Osteoblast (primary cell): ENCODE results near the gene PI4K2A. TPM values are rescaled to one million over a fixed set of nuclear protein-coding genes. Genes with fewer than 3 reads are reported as not detected.
A peak's percentile ranks its signal among the peaks of the same experiment; 100 is the strongest.

ENCODE experiments used
- DNase-seq: peaks from one replicate; pipeline ENCODE4 v3.0.0; 2011; ENCODE audit warnings: low spot score, mixed read lengths; ENCODE audit not compliant: insufficient read length; ENCODE audit errors: missing footprints
- H2AFZ ChIP-seq: 2 replicates; pipeline ENCODE4 v1.6.0; 2011; ENCODE audit warnings: mild to moderate bottlenecking, low read length
- H3K27ac ChIP-seq: 2 replicates; pipeline ENCODE4 v1.5.1; 2011; ENCODE audit warnings: mild to moderate bottlenecking, low read depth, low read length, moderate library complexity
- H3K27me3 ChIP-seq: 2 replicates; pipeline ENCODE4 v1.6.0; 2012; ENCODE audit warnings: mild to moderate bottlenecking, control low read depth, inconsistent platforms, low read length, moderate library complexity; ENCODE audit not compliant: insufficient read depth
- H3K36me3 ChIP-seq: 2 replicates; pipeline ENCODE4 v1.5.1; 2011; ENCODE audit warnings: mild to moderate bottlenecking, low read length, control low read depth, moderate library complexity; ENCODE audit not compliant: insufficient read depth
- H3K4me1 ChIP-seq: 2 replicates; pipeline ENCODE4 v1.5.1; 2011; ENCODE audit warnings: mild to moderate bottlenecking, low read length, control low read depth, moderate library complexity; ENCODE audit not compliant: insufficient read depth
- H3K4me2 ChIP-seq: 2 replicates; pipeline ENCODE4 v1.6.0; 2011; ENCODE audit warnings: mild to moderate bottlenecking, low read length; ENCODE audit not compliant: insufficient read depth
- H3K4me3 ChIP-seq: fragments of 200-600 bp; sonication (generic); 3 replicates; pipeline ENCODE4 v1.5.1; 2012; ENCODE audit warnings: mild to moderate bottlenecking, low read length, inconsistent platforms; ENCODE audit not compliant: insufficient read depth
- H3K79me2 ChIP-seq: 2 replicates; pipeline ENCODE4 v1.6.0; 2012; ENCODE audit warnings: mild to moderate bottlenecking, low read length, control low read depth, inconsistent platforms; ENCODE audit not compliant: insufficient read depth
- H3K9me3 ChIP-seq: 2 replicates; pipeline ENCODE4 v1.5.1; 2011; ENCODE audit warnings: low read depth, low read length, control low read depth
- H4K20me1 ChIP-seq: 2 replicates; pipeline ENCODE4 v1.6.0; 2012; ENCODE audit warnings: mild to moderate bottlenecking, low read length, control low read depth; ENCODE audit not compliant: insufficient read depth
- total RNA-seq: library from RNA; depleted of rRNA; stranded (reverse); fragments of >200 nt; gene quantifications from 2 replicates; pipeline ENCODE4 v1.2.3, GENCODE V29; 2012
- TF ChIP-seq, protein P1 (sequence below): IDR thresholded peaks from 2 replicates; pipeline ENCODE4 v1.5.1; 2011; ENCODE audit warnings: mild to moderate bottlenecking, low read depth, low read length, moderate library complexity; ENCODE audit errors: extremely low read depth

Gene PI4K2A
- total RNA-seq, 1 donor = 23.5 TPM

DNA sequence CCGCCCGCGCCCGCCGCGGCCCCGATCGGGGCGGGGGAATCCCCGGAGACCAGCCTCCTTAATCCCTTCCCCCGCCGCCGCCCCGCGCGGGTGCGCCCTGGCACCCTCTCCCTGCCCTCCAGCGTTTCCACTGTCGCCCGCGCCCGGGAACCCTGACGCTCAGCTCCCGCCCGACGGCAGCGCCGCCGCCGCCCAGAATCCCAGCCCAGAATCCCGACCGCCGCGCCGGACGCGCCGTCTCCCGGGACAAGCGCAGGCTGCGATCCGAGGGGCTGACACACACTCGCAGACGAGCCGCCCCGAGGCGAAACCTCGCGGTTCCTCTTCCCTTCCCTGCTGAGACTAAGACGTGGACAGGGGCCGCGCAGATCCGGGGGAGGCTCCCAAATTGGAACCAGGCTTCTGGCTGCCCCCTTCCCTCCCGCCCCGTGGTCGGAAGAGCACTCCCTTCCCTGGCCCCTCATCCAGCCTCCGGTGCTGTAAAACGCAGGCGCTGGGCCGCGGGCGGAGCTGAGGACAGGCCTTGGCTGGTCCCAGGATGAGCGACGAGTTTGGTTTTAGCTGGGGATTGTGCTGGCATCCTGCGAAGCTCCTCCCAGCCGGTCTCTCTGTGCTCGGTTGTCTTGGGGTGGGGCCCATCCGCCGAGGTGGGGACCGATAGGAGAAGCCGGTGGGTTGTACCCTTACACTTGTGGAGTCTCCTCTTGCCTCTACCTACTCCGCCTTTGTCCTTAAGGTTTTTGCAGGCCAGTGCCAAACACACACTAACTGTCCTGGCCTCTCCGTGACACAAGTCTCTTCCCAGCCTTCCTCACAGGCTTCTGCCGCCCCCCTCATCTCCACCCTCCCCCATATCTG, 74.2 kb downstream of the PI4K2A start:
- peak overlapping the region; percentile 67 for H3K27ac ChIP-seq
- no peaks in the 10 kb centered on the region for H3K9me3 ChIP-seq
- peaks cover 53% of the 10 kb centered on the region for H3K79me2 ChIP-seq
- TF ChIP-seq, protein P1, sequence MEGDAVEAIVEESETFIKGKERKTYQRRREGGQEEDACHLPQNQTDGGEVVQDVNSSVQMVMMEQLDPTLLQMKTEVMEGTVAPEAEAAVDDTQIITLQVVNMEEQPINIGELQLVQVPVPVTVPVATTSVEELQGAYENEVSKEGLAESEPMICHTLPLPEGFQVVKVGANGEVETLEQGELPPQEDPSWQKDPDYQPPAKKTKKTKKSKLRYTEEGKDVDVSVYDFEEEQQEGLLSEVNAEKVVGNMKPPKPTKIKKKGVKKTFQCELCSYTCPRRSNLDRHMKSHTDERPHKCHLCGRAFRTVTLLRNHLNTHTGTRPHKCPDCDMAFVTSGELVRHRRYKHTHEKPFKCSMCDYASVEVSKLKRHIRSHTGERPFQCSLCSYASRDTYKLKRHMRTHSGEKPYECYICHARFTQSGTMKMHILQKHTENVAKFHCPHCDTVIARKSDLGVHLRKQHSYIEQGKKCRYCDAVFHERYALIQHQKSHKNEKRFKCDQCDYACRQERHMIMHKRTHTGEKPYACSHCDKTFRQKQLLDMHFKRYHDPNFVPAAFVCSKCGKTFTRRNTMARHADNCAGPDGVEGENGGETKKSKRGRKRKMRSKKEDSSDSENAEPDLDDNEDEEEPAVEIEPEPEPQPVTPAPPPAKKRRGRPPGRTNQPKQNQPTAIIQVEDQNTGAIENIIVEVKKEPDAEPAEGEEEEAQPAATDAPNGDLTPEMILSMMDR = no peak
- DNase-seq = peak; percentile 99
- H3K36me3 ChIP-seq = peaks cover 32% of the 10 kb centered on the region
- peak overlapping the region; percentile 92 for H3K4me2 ChIP-seq
- peak overlapping the region; percentile 85 for H3K4me3 ChIP-seq
- peaks cover 34% of the 10 kb centered on the region for H4K20me1 ChIP-seq
- no peaks in the 10 kb centered on the region for H3K27me3 ChIP-seq
- peaks cover 36% of the 10 kb centered on the region for H3K4me1 ChIP-seq
- H2AFZ ChIP-seq = peak overlapping the region; percentile 17

DNA sequence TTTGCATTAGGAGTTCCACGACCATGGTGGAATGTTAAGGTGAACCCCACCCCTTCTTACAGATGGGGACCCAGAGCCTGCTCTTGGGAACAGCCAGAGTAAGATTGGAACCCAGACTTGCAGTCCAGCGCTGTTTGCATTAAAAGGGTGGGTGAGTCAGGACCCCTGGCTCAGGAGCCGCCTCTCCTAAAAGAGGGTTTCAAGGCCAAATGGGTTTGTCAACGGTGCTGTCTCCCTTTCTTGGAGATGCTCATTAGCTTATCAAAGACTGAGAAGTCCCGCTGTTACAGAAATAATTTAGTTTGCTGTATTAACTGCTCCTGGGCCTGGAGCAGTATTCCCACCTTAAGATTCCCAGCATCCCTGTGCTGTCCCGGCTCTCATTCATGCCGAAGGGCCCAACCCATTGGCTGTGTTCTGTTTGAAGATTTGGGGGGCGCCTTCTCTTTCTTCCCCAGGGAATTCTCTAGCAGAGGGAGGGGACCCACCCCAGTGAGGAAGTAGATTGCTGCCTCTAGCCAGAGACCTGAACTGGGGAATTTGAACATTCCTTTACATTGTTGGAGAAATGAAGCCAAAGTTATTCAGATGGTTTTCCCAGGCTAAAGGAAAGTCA, 74.9 kb downstream of the PI4K2A start:
- peak overlapping the region; percentile 92 for H3K4me2 ChIP-seq
- no peaks in the 10 kb centered on the region for H3K9me3 ChIP-seq
- peak overlapping the region; percentile 67 for H3K27ac ChIP-seq
- no peaks in the 10 kb centered on the region for H3K27me3 ChIP-seq
- peaks cover 32% of the 10 kb centered on the region for H3K36me3 ChIP-seq
- peaks cover 31% of the 10 kb centered on the region for H3K4me1 ChIP-seq
- TF ChIP-seq, protein P1 = no peak
- peak overlapping the region; percentile 17 for H2AFZ ChIP-seq
- H3K4me3 ChIP-seq = peak overlapping the region; percentile 85
- H3K79me2 ChIP-seq = peaks cover 53% of the 10 kb centered on the region
- peaks cover 34% of the 10 kb centered on the region for H4K20me1 ChIP-seq
- DNase-seq = peak; percentile 78

DNA sequence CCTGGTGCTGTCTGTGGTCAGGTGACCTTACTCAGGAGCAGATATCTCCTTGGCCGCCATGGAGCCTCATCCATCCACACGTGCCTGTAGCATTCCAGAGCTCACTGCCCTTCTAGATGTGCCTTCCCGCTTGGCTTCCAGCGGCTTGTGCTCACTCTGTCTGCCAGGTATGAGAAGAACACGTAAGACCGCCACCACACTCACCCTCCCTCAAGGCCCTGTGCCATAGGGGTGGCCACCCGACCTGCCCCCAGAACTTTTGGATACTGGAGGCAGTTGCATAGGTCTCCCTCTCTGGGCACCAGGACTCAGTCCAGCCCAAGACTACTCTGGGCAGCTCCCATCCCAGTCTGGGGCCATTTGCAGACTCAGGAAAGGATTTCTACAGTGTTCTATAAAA, 77.2 kb downstream of the PI4K2A start:
- H3K36me3 ChIP-seq = peaks cover 32% of the 10 kb centered on the region
- peaks cover 34% of the 10 kb centered on the region for H4K20me1 ChIP-seq
- peaks cover 23% of the 10 kb centered on the region for H3K4me1 ChIP-seq
- DNase-seq = no peak
- H3K4me3 ChIP-seq = no peak overlapping the region
- TF ChIP-seq, protein P1 = no peak
- no peaks in the 10 kb centered on the region for H3K9me3 ChIP-seq
- no peak overlapping the region for H3K4me2 ChIP-seq
- no peaks in the 10 kb centered on the region for H3K27me3 ChIP-seq
- peaks cover 53% of the 10 kb centered on the region for H3K79me2 ChIP-seq
- no peak overlapping the region for H3K27ac ChIP-seq
- H2AFZ ChIP-seq = no peak overlapping the region

DNA sequence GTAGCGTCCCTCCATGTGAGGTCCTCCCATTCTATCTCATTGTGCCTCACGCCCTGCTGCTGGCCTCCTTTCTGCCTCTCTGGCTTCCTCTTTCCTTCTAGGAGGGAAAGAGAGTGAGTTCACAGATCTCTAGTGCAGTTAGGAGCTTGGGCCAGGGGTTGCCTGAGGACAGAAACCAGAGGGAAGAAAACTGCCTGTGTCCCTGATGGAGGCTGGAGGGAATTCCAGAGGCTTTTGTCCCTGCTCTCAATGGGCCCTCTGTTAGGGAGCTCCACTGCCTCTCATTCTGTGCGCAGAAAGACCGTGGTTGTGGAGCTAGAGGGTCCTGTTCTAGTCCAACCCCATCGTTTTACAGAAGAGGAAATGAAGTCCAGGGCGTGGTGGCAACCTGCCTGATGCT, 77.7 kb downstream of the PI4K2A start:
- Histone ChIP-seq H3K79me2 (peaks cover 53% of the 10 kb centered on the region), H2AFZ (no peak overlapping the region), H3K27me3 (no peaks in the 10 kb centered on the region), H4K20me1 (peaks cover 34% of the 10 kb centered on the region), H3K36me3 (peaks cover 32% of the 10 kb centered on the region), H3K9me3 (no peaks in the 10 kb centered on the region), H3K4me2 (no peak overlapping the region), H3K27ac (no peak overlapping the region), H3K4me1 (peaks cover 19% of the 10 kb centered on the region), H3K4me3 (no peak overlapping the region)
- DNase-seq = no peak
- TF ChIP-seq, protein P1 = no peak
